Parathyroid adenoma (tissue), 2 donors: ENCODE results near the gene EXOC4.

ENCODE experiments used
- H2AFZ ChIP-seq: fragments of 300-600 bp; sonication (generic); one replicate; pipeline ENCODE4 v1.7.0; 2017; ENCODE audit warnings: antibody characterized with exemption, mild to moderate bottlenecking
- H3K27ac ChIP-seq: fragments of 300-600 bp; sonication (generic); one replicate; pipeline ENCODE4 v1.7.0; 2017
- H3K27me3 ChIP-seq: fragments of 300-600 bp; sonication (generic); one replicate; pipeline ENCODE4 v1.7.0; 2017; ENCODE audit warnings: low read length; ENCODE audit not compliant: control insufficient read depth, insufficient read depth
- H3K36me3 ChIP-seq: fragments of 300-600 bp; sonication (generic); one replicate; pipeline ENCODE4 v1.7.0; 2017; ENCODE audit warnings: low read length; ENCODE audit not compliant: control insufficient read depth, insufficient read depth
- H3K4me1 ChIP-seq: fragments of 300-600 bp; sonication (generic); one replicate; pipeline ENCODE4 v1.7.0; 2017; ENCODE audit warnings: control low read depth
- H3K4me2 ChIP-seq: fragments of 300-600 bp; sonication (generic); one replicate; pipeline ENCODE4 v1.7.0; 2017; ENCODE audit warnings: low read length
- H3K4me3 ChIP-seq: fragments of 300-600 bp; sonication (generic); one replicate; pipeline ENCODE4 v1.7.0; 2017; ENCODE audit warnings: low read depth, low read length
- H3K79me2 ChIP-seq: fragments of 300-600 bp; sonication (generic); one replicate; pipeline ENCODE4 v1.7.0; 2017; ENCODE audit warnings: control low read depth
- H3K9ac ChIP-seq: fragments of 300-600 bp; sonication (generic); one replicate; pipeline ENCODE4 v1.7.0; 2017; ENCODE audit warnings: mild to moderate bottlenecking
- H3K9me3 ChIP-seq: fragments of 300-600 bp; sonication (generic); one replicate; pipeline ENCODE4 v1.7.0; 2017; ENCODE audit warnings: low read length; ENCODE audit not compliant: control insufficient read depth
- TF ChIP-seq, protein P1 (sequence below): fragments of 300-600 bp; sonication (generic); IDR thresholded peaks from one replicate; pipeline ENCODE4 v1.7.0; 2017; ENCODE audit warnings: antibody characterized with exemption, mild to moderate bottlenecking
- donor health status: primary hyperparathyroidism.

Gene EXOC4

DNA sequence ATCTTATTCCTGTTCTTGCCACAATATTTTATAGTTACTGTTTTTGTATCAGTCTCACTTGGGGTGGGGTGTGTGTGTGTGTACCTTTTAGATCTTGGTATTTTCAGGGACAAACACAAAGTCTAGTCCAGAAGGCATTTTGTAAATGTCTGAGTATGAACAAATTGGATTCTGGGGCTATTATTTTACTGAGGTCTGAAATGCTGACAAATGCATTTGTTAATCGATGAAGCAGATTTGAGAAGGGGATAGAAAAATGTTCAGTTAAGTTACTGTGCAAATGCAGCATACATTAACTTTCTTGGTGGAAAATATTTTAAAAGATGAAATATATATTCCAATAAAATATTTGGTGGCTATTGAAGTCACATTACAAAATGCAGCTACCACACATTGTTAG lies 267.4 kb downstream of the EXOC4 start:
- Histone ChIP-seq H3K4me1 (no peaks in the 10 kb centered on the region), H3K9ac (no peak overlapping the region), H2AFZ (no peak overlapping the region), H3K79me2 (no peaks in the 10 kb centered on the region), H3K27ac (no peak overlapping the region), H3K4me3 (no peak overlapping the region), H3K27me3 (no peaks in the 10 kb centered on the region), H3K4me2 (no peak overlapping the region), H3K36me3 (no peaks in the 10 kb centered on the region), H3K9me3 (no peaks in the 10 kb centered on the region)
- TF ChIP-seq, protein P1, sequence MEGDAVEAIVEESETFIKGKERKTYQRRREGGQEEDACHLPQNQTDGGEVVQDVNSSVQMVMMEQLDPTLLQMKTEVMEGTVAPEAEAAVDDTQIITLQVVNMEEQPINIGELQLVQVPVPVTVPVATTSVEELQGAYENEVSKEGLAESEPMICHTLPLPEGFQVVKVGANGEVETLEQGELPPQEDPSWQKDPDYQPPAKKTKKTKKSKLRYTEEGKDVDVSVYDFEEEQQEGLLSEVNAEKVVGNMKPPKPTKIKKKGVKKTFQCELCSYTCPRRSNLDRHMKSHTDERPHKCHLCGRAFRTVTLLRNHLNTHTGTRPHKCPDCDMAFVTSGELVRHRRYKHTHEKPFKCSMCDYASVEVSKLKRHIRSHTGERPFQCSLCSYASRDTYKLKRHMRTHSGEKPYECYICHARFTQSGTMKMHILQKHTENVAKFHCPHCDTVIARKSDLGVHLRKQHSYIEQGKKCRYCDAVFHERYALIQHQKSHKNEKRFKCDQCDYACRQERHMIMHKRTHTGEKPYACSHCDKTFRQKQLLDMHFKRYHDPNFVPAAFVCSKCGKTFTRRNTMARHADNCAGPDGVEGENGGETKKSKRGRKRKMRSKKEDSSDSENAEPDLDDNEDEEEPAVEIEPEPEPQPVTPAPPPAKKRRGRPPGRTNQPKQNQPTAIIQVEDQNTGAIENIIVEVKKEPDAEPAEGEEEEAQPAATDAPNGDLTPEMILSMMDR: no peak

DNA sequence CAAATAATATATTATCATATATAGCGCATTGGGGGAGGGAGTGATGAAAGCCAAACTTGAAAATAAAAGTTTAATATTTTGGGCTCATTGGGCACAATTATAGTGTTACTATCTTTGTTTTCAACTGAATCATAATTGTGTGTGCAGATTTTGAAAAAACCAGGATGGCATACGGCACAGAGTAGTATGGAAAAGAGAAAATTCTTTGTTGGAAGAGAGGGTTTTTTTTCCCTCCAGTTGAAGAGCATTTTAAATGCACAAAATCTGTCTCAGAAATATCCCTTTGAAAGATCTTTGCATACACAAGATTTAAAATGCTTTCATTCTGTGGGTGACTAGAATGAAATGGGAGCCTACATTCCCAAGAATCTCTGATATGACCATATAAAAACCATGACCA lies 269.6 kb downstream of the EXOC4 start:
- Histone ChIP-seq H3K4me2 (no peak overlapping the region), H3K27ac (no peak overlapping the region), H2AFZ (no peak overlapping the region), H3K79me2 (no peaks in the 10 kb centered on the region), H3K4me1 (no peaks in the 10 kb centered on the region), H3K9ac (no peak overlapping the region), H3K36me3 (no peaks in the 10 kb centered on the region), H3K4me3 (no peak overlapping the region), H3K27me3 (no peaks in the 10 kb centered on the region), H3K9me3 (no peaks in the 10 kb centered on the region)
- TF ChIP-seq, protein P1: no peak

DNA sequence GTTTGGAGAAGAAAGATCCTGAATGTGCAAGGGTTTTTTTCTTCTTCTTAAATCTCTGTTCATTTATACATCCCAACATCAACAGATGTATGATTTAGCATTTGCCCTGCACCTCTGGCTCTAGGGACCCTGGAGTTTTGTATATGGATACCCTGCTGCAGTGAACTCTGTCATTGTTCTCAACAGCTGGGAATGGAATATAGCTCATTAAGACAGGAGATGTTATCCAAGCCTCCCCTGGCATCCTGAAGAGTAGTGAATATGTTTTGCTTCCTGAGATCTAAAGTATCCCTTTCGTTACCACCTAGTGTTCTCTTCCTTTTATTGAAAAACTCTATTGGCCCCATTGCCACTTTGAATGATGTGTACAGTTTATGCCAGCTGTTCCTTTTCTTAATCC lies 275.9 kb downstream of the EXOC4 start:
- TF ChIP-seq, protein P1: no peak
- H2AFZ ChIP-seq: no peak overlapping the region

DNA sequence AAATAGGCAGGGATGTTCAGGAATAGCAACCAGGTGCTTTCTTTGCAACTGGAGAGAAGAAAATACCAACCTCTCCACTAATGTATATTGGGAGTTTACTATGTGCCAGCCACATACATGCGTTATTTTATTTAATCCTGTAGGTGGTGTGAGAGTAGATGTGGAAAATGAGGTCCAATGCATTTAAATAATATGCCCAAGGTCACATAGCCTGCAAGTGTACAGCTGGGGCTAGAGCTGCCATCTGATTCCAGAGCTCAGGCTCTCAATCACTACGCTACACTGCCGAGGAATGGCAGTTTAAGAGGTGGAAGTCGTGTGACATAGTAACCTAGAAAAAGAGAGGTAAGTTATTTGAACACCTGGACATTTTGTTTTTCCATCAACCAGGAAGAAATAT lies 277.0 kb downstream of the EXOC4 start:
- no peak overlapping the region for H3K27ac ChIP-seq
- H2AFZ ChIP-seq: no peak overlapping the region
- H3K4me2 ChIP-seq: no peak overlapping the region
- no peaks in the 10 kb centered on the region for H3K27me3 ChIP-seq
- no peak overlapping the region for H3K4me3 ChIP-seq
- H3K9ac ChIP-seq: no peak overlapping the region
- H3K79me2 ChIP-seq: no peaks in the 10 kb centered on the region
- TF ChIP-seq, protein P1: no peak
- no peaks in the 10 kb centered on the region for H3K4me1 ChIP-seq
- H3K36me3 ChIP-seq: no peaks in the 10 kb centered on the region
- no peaks in the 10 kb centered on the region for H3K9me3 ChIP-seq

More for the DNA sequence above, 275.9 kb downstream of the EXOC4 start:
- H3K27ac ChIP-seq: no peak overlapping the region
- no peaks in the 10 kb centered on the region for H3K4me1 ChIP-seq
- H3K79me2 ChIP-seq: no peaks in the 10 kb centered on the region
- H3K4me3 ChIP-seq: no peak overlapping the region
- no peak overlapping the region for H3K4me2 ChIP-seq
- no peaks in the 10 kb centered on the region for H3K9me3 ChIP-seq
- H3K9ac ChIP-seq: no peak overlapping the region
- H3K36me3 ChIP-seq: no peaks in the 10 kb centered on the region
- H3K27me3 ChIP-seq: no peaks in the 10 kb centered on the region

DNA sequence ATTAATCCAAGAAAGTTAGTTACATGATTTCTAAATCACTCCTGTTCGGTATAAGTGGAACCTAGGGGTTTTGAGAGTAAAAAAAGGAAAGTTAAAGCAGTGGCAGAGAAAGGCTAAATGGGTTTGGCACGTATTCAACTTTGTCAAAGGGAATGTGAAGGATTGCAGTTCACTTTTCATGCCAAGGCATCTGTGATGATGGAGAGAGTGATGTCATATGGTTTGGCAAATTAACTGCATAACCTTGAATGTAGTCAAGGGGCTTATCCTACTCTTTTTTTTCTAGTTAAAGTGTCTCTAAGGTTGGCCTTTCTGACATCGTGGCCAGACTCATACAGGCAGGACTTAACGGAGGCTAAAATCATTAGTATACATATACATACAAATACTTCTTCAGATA lies 277.8 kb downstream of the EXOC4 start:
- no peaks in the 10 kb centered on the region for H3K4me1 ChIP-seq
- H3K36me3 ChIP-seq: no peaks in the 10 kb centered on the region

More for the DNA sequence above, 277.8 kb downstream of the EXOC4 start:
- Histone ChIP-seq H3K4me2 (no peak overlapping the region), H3K27ac (no peak overlapping the region), H3K9me3 (no peaks in the 10 kb centered on the region), H3K9ac (no peak overlapping the region), H3K27me3 (no peaks in the 10 kb centered on the region), H3K4me3 (no peak overlapping the region), H2AFZ (no peak overlapping the region), H3K79me2 (no peaks in the 10 kb centered on the region)
- TF ChIP-seq, protein P1: no peak
